OCI-M2 (cell line): ENCODE measurements around the gene SERPINA5.
"Not testable (repeated sequence)": the region's sequence is repeated elsewhere in the genome, so short reads cannot be mapped to it uniquely, and the experiment has no call there.

Experiments
- DNase-seq: peaks from one replicate; lab custom pipeline; 2025; ENCODE audit not compliant: unreplicated experiment; lab: John Stamatoyannopoulos, UW

SERPINA5 gene

DNA sequence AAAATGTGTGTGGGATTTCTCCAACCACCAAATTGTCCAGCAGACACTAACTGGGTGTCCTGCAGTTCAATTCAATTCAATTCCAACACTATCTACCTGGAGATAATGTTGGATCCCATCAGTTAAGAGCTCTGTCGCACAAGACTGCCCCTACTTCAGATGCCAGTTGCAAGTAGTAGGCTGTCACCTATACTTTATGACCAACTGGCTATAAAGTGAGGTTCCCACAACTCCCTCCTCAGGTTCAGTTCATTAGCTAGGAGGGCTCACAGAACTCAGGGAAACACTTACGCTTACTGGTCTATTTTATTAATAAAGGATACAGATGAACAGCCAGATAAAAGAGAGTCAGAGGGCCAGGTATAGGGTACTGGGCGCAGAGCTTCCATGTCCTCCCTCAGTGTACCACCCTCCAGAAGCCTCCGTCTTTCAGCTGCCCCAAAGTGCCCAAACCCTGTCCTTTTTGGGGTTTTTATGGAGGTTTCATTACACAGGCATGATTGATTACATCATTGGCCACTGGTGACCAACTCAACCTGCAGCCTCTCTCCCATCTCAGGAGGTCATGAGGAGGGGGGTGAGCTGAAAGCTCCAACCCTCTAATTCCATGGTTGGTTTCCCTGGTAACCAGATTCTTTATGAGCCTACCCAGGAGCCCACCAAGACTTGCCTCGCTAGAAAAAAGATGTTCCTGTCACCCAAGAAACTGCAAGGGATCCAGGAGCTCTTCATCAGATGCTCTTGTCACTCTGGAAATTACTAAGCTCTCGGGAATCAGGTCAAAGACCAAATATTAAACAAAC lies 7.5 kb upstream of the SERPINA5 start:
- no peak for DNase-seq

GRCh38 chr14:94574336-94574735 lies 6.9 kb upstream of the SERPINA5 start:
- no peak for DNase-seq

DNA sequence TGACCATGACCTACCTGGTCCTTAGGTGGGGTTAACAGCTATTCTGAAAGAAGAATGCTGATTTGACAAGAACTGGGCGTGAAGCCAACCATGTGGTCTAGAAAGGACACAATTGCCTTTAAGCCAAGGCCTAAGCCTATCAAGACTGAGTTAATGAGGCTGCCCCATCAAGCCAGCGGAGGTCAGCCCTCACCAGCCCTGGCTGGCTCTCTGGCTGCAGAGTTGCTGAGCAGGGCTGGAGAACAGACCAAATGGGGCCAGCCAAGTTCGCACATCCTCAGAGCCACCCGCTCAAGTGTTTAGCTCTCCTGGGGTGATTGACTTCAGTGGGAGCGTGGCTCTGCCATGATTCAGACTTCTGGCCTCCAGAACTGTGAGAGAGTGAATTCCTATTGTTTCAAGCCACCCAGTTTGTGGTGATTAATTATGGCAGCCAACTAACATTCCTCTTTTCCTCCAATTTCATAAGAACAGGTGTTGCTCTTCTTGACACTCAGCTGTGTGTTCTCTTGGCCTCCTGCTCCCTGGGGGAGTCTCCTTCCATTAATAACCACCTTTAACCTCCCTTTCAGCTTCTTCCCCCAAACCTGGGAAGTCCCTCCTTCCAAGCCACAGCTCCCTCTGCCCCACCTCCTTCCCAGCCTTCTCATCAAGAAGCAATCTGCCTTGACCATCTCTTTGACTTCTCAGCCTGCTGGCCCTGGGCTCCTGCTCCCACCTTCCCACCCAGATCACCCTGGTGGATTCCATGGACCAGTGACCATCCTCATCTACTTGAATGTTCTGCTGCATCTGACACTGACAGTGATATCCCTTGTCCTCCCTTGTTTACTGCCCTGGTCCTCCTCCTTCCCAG lies 5.3 kb upstream of the SERPINA5 start:
- DNase-seq: no peak

GRCh38 chr14:94577472-94577871 lies 3.8 kb upstream of the SERPINA5 start:
- DNase-seq: not testable (repeated sequence)

DNA sequence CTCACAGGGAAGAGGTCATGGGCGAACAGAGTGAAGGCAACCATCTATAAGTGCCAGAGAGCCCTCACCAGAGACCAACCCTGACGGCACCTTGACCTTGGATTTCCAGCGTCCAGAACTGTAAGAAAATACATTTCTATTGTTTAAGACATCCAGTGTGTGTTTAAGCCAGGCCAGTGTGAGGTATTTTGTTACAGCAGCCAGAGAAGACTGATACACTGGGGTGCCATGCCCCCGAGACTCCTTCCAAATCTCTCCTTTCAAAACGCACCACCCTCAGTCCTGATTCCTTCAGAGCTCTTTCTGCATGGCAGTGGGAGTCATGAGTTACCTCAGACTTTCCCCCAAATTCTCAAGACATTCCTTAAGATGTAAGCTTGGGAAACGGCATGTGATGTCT lies 2.5 kb upstream of the SERPINA5 start:
- no peak for DNase-seq

DNA sequence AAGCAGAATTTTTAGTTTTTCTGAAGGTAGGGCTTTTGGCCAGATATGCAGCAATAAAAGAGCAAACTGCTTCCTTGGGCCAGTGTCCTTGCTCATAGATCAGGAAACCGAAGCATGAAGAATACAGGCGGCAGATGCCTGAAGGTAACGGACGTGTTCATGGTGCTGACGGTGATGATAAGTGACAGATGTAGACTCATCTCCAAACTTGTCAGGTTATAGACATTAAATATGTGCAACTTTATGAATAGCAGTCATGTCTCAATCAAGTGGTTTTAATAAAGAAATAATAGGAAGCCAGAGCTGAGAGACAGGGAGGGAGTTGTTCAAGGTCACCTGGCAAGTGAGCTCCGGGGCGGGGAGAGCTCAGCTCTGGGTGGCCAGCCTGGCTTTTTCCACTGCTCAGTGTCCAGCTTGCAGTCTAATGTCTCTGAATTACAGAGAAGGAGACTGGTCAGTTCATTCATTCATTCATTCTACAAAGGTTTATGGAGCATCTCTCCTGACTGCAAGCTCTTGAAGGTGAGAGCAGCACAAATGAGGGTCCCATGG lies 1.0 kb downstream of the SERPINA5 start:
- no peak for DNase-seq

GRCh38 chr14:94582851-94583250 lies 1.6 kb downstream of the SERPINA5 start:
- no peak for DNase-seq

GRCh38 chr14:94583557-94583956 lies 2.3 kb downstream of the SERPINA5 start:
- DNase-seq: no peak

DNA sequence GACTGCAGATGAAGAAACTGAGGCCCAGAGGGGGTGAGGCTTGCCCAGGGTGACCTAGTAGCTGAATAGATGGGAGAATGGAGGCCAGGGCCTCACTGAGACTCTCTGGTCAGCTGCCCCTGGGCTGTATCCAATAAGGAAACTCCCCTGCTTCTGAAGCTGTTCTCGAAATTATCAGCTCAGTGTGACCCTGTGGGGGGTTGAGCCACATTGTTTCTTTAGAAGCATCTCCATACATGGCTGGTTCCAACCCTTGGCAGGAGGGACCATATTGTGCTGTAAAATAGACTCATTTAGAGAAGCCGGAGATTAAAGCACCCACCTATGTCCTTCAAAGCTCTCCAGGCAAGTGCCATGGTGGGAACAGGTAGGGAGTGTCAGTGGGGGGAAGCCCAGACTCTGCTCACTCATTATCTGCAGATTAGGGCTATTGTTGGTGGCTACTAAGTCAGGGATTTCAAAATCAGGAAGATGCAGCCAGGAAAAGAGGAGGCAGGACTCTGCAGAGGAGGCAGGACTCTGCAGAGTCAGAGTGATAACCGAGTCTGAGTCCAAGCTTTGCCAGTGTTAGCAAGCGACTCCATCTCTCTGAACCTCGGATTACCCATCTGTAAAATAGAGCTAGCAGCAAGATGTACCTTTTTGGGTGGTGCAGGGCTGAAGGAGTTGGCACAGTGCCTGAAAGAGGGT lies 3.5 kb downstream of the SERPINA5 start:
- DNase-seq: no peak

DNA sequence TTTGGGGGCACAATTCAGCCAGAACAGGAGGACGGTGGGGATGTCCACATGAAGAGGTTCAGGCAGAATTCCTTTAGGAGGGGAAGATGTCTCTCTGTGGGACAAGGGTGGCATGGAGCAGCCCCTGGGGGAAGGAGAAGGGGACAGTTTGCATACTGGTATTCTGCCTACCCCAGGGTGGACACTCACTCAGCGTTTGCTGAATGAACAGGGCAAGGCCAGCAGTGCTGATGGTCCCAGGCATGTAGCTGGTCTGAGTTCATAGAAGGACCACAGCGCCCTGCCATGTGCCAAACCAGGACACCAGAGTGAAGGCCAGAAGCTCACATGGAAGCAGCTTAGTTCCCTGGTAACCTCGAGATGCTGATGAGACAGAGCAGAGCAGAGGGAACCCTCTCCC lies 5.4 kb downstream of the SERPINA5 start:
- DNase-seq: no peak

DNA sequence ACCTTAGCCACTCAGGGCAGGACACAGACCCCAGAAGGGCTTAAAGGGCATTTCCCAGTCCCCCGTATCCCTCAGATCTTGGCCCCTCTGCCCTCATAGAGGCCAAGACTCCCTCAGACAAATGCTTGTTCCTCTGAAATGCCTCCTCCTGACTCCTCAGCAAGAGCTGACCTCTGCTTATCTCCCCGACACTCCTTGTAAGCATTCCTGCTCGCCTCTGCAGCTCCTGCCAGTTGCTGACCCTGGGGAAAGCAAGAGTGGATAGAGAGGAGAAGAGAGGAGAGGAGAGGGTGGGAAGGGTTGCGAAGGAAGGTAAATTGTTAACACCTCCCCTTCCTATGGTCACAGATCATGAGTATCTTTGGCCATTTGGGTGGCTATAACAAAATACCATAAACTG lies 7.1 kb downstream of the SERPINA5 start:
- no peak for DNase-seq

DNA sequence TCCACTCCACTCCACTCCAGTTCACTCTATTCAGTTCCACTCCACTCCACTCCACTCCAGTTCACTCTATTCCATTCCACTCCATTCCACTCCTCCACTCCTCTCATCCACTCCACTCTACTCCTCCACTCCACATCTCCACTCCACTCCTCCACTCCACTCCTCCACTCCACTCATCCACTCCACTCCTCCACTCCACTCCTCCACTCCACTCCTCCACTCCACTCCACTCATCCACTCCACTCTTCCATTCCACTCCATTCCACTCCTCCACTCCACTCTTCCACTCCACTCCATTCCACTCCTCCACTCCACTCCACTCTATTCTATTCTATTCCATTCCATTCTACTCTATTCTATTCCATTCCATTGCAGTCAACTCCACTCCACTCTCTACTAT lies 9.8 kb downstream of the SERPINA5 start:
- DNase-seq: no peak

DNA sequence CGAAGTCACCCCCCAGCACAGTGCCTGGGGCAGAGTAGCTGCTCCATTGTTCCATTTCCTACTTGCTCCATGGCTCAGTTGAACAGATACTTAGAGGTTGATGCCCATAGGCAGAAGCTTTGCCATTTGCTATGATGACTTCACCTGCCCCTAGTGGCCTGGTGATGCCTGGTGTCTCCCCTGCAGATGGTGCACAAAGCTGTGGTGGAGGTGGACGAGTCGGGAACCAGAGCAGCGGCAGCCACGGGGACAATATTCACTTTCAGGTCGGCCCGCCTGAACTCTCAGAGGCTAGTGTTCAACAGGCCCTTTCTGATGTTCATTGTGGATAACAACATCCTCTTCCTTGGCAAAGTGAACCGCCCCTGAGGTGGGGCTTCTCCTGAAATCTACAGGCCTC lies 10.6 kb downstream of the SERPINA5 start:
- no peak for DNase-seq

GRCh38 chr14:94592457-94592856 lies 11.2 kb downstream of the SERPINA5 start:
- no peak for DNase-seq

DNA sequence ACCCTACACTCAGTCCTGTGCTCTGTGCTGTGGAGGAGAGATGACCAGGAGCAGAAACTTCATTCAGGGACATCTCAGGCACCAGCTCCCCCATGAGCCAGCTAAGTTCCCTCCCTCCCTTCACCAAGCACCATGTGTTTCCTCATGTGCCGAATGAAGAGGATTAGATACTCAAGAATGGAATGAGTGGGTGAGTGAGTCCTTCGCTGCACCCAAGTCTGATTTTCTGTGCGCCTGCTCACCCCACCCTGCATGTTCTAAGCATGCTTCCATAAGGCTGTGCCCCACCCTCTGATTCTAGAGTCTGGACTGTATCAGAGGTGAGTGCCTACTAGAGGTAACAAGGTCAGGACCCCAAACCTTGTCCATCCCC lies 12.1 kb downstream of the SERPINA5 start:
- no peak for DNase-seq

GRCh38 chr14:94593749-94594431 lies 12.7 kb downstream of the SERPINA5 start:
- DNase-seq: no peak

DNA sequence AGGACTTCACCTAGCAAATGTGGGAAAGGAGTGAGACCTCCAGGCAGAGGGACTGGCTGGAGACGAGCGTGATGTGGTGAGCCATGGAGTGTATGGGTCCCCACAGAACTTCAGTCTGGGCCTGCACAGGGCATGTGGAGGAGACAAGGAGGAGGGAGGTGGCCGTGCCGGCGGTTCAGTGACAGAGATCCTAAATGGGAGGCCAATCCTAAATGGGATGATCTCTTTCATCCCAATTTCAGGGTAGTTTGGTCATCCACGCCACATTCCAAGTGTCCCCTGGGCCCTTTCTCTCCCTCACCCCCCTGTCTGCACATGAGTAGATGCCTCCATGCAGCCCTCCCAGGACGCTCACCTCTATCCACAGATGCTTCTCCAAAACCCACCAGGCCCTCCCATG lies 13.2 kb downstream of the SERPINA5 start:
- DNase-seq: no peak

DNA sequence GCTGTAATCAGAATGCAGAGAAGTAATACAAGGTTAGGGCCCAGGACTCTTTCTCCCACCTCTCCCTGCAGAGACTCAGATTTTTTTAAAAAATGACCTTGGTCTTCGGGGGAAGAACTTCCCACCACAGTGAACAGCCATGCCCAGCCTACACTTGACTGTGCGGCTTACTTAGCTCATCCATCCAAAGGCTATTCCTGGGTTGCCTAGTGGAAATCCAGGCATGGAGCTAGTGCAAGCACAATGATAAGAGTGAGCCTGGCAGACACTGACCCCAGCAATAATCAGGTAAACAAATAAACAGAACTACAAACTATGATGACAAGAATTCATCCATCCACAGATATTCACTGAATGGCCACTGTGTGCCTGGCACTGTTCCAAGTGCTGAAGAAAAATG lies 14.7 kb downstream of the SERPINA5 start:
- DNase-seq: no peak

GRCh38 chr14:94596361-94596760 lies 15.1 kb downstream of the SERPINA5 start:
- no peak for DNase-seq

DNA sequence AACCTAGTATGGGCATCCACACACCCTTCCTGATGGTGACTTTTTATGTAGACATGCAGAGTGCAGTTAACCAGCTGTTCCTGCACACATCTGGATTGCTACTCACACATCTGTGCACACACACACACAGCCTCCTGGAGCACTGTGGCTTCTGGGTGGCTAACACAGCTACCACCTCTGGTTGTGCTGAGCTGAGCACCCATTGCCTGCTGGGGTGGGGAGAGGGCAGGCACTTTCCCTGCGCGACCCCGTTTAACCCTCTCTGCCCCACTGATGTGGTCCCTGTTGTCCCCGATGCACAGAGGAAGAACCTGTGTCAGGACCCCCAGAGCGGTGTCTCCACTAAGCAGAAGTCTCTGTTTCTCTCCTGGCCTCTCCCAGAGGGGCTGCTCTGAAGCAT lies 16.6 kb downstream of the SERPINA5 start:
- DNase-seq: no peak

GRCh38 chr14:94598506-94598815 lies 17.2 kb downstream of the SERPINA5 start:
- DNase-seq: no peak
